Urinary bladder (tissue), 4 donors: ENCODE measurements around the gene PDE3B. TPM values are rescaled to one million over a fixed set of nuclear protein-coding genes. Genes with fewer than 3 reads are reported as not detected.
"Not testable (repeated sequence)": the region's sequence is repeated elsewhere in the genome, so short reads cannot be mapped to it uniquely, and the experiment has no call there.

ENCODE experiments used
- DNase-seq: peaks from one replicate; pipeline ENCODE4 v3.0.0-alpha.2; 2015; ENCODE audit errors: extremely low spot score
- H3K27ac ChIP-seq: one replicate; pipeline ENCODE4 v1.5.1; 2013; ENCODE audit warnings: low read depth, mild to moderate bottlenecking, moderate library complexity
- H3K36me3 ChIP-seq: one replicate; pipeline ENCODE4 v1.6.1; 2013; ENCODE audit warnings: mild to moderate bottlenecking, moderate library complexity; ENCODE audit not compliant: insufficient read depth
- H3K4me1 ChIP-seq: one replicate; pipeline ENCODE4 v1.6.1; 2013; ENCODE audit warnings: mild to moderate bottlenecking, moderate library complexity; ENCODE audit not compliant: insufficient read depth
- H3K4me3 ChIP-seq: one replicate; pipeline ENCODE4 v1.5.1; 2013; ENCODE audit warnings: low read depth, low read length
- WGBS: extraction: QIAGEN DNeasy Blood & Tissue Kit; methylation state at CpG from one replicate; pipeline ENCODE4 v1.1.7; 2013; 5-methylcytosine and 5-hydroxymethylcytosine counted together
- polyA plus RNA-seq: library from polyadenylated mRNA; stranded (reverse); fragments of 200-250 nt; gene quantifications from one replicate; pipeline ENCODE4 v1.2.3, GENCODE V29; 2013
- total RNA-seq: library from RNA; depleted of rRNA; stranded (reverse); fragments of >200 nt; gene quantifications from one replicate; pipeline ENCODE4 v1.2.3, GENCODE V29; 2014
- donor health status: healthy with polysubstance abuse.
- donor health status: healthy.

Gene PDE3B
- total and polyA plus RNA-seq, 2 donors: 17.7 to 40.6 TPM

- Histone ChIP-seq H3K36me3 (no peaks in the 10 kb centered on the region), H3K4me1 (no peaks in the 10 kb centered on the region), H3K27ac (no peak overlapping the region), H3K4me3 (no peak overlapping the region)
- DNase-seq: no peak
These were observed 146.4 kb downstream of the PDE3B start for GRCh38 chr11:14789879-14790484.

GRCh38 chr11:14793546-14793945 is 149.9 kb downstream of the PDE3B start:
- no peaks in the 10 kb centered on the region for H3K36me3 ChIP-seq
- no peak for DNase-seq

GRCh38 chr11:14796028-14796427 is 152.4 kb downstream of the PDE3B start:
- not testable (repeated sequence) for H3K4me1 ChIP-seq, H3K27ac ChIP-seq, H3K4me3 ChIP-seq, DNase-seq, H3K36me3 ChIP-seq
- 90% methylated on average over 4 of the region's 4 CpGs for WGBS

More at GRCh38 chr11:14793546-14793945, 149.9 kb downstream of the PDE3B start:
- no peak overlapping the region for H3K4me3 ChIP-seq
- no peaks in the 10 kb centered on the region for H3K4me1 ChIP-seq
- H3K27ac ChIP-seq: no peak overlapping the region
- 86% methylated on average over 2 of the region's 2 CpGs for WGBS

- DNase-seq: no peak
- Histone ChIP-seq H3K36me3 (no peaks in the 10 kb centered on the region), H3K27ac (no peak overlapping the region), H3K4me1 (no peaks in the 10 kb centered on the region), H3K4me3 (no peak overlapping the region)
- 95% methylated on average over 2 of the region's 2 CpGs for WGBS
These were observed 160.2 kb downstream of the PDE3B start for GRCh38 chr11:14803846-14804245.

DNA sequence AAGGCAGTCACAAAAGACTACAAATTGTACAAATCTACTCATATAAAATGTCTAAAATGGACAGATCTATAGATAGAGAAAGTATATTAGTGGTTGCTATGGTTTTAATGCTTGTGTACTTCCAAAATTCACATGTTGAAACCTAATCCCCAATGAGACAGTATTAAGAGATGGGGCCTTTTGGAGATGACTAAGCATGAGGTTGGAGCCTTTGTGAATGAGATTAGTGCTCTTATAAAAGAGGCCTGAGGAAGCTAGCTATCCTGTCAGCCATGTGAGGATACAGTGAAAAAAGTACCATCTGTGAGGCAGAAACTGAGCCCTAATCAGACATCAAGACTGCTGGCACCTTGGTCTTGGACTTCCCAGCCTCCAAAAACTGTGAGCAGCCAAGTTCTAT is 165.9 kb downstream of the PDE3B start:
- Histone ChIP-seq H3K4me1 (no peaks in the 10 kb centered on the region), H3K4me3 (no peak overlapping the region), H3K27ac (no peak overlapping the region), H3K36me3 (no peaks in the 10 kb centered on the region)
- DNase-seq: no peak

DNA sequence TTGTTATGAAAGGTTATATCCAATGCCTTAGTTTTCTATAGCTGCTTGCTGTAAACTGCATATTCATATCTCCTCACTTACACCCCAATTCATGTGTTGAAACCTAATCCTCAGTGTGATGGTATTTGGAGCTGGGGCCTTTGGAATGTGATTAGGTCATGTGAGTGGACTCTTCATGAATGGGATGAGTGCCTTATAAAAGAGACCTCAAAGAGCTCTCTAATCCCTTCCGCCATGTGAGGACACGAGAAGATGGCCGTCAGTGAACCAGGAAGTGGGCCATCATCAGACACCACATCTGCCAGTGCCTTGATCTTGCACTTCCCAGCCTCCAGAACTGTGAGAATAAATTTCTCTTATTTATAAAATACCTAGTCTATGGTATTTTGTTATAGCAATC is 169.2 kb downstream of the PDE3B start:
- no peaks in the 10 kb centered on the region for H3K4me1 ChIP-seq
- H3K36me3 ChIP-seq: no peaks in the 10 kb centered on the region
- H3K4me3 ChIP-seq: no peak overlapping the region
- H3K27ac ChIP-seq: no peak overlapping the region
- DNase-seq: no peak
- WGBS: 90% methylated on average over 3 of the region's 3 CpGs

- no peak overlapping the region for H3K4me3 ChIP-seq
- no peaks in the 10 kb centered on the region for H3K4me1 ChIP-seq
- DNase-seq: no peak
- H3K36me3 ChIP-seq: no peaks in the 10 kb centered on the region
- no peak overlapping the region for H3K27ac ChIP-seq
These were observed 169.9 kb downstream of the PDE3B start for GRCh38 chr11:14813516-14813915.

DNA sequence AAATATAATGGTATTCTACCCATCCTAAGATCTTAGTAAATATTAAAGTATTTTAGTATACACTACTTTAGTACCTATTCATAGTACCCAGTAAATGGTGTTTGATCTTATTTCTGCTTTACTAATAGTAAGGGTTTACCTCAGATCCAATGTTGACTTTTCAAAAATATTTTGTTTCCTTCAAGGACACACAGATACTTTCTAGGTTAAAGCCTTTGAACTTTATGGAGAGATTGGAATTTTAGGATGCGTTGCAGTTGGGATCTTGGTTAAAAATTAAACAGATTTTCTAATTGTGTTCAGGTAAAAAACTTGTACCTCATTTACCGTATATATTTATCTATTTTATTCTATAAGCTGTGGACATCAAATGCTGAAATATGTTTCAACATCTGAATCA is 175.2 kb downstream of the PDE3B start:
- no peaks in the 10 kb centered on the region for H3K4me1 ChIP-seq
- no peak overlapping the region for H3K27ac ChIP-seq
- 92% methylated on average over 2 of the region's 2 CpGs for WGBS
- no peak for DNase-seq
- H3K36me3 ChIP-seq: no peaks in the 10 kb centered on the region
- no peak overlapping the region for H3K4me3 ChIP-seq

DNA sequence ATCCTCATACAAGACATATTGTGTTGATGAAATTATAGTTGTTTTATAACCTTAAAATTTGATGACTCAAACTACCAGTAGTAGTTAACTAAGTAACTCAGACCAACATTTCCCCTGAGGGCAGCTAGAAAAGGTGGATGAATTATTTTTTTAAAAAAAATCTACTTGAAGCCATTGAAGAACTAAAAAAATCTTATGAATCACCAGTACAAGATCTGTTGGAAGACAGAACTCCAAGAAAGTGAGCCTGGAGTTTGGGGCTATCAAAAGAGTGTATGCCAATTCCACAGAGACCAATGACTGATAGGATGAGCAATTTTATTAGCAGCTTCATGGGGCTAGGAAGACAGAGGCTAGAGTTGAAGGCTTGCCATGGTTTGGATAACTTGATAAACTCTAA is 176.0 kb downstream of the PDE3B start:
- no peak for DNase-seq
- Histone ChIP-seq H3K4me3 (no peak overlapping the region), H3K27ac (no peak overlapping the region), H3K4me1 (no peaks in the 10 kb centered on the region), H3K36me3 (no peaks in the 10 kb centered on the region)

DNA sequence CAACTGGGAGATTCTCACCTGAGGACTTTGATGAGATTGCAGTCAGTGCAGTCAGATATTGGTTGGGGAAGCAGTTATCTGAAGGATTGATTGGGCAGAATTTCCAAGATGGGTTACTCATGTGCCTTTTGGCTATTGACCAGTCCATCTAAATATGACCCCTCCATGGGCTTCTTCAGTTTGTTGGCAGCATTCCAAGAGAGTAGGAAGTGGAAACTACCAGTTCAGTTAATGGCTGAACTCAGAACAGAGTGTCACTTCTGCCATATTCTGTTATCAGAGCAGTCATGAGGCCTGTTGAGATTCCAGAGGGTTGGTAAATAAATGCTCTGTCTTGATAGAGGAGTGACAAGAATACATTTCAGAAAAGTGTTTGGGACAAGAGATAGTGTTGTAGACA is 177.4 kb downstream of the PDE3B start:
- DNase-seq: no peak
- H3K27ac ChIP-seq: no peak overlapping the region
- H3K4me1 ChIP-seq: no peaks in the 10 kb centered on the region
- H3K36me3 ChIP-seq: no peaks in the 10 kb centered on the region
- H3K4me3 ChIP-seq: no peak overlapping the region

DNA sequence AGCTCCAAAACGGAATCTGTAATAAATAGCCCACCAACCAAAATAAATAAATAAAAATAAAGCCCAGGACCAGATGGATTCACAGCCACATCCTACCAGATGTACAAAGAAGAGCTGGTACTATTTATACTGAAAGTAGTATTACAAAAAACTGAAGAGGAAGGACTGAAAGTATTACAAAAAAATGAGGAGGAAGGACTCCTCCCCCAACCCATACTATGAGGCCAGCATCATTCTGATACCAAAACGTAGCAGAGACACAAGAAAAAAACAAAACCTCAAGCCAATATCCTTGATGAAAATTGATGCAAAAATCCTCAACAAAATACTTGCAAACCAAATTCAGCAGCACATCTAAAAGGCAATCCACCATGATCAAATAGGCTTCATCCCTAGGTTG is 183.0 kb downstream of the PDE3B start:
- Histone ChIP-seq H3K36me3 (no peaks in the 10 kb centered on the region), H3K4me3 (no peak overlapping the region), H3K27ac (no peak overlapping the region), H3K4me1 (no peaks in the 10 kb centered on the region)
- 90% methylated on average over 2 of the region's 2 CpGs for WGBS
- no peak for DNase-seq

- Histone ChIP-seq H3K4me1 (no peaks in the 10 kb centered on the region), H3K4me3 (no peak overlapping the region), H3K27ac (no peak overlapping the region), H3K36me3 (no peaks in the 10 kb centered on the region)
- no peak for DNase-seq
These were observed 192.2 kb downstream of the PDE3B start for GRCh38 chr11:14835496-14836492.

DNA sequence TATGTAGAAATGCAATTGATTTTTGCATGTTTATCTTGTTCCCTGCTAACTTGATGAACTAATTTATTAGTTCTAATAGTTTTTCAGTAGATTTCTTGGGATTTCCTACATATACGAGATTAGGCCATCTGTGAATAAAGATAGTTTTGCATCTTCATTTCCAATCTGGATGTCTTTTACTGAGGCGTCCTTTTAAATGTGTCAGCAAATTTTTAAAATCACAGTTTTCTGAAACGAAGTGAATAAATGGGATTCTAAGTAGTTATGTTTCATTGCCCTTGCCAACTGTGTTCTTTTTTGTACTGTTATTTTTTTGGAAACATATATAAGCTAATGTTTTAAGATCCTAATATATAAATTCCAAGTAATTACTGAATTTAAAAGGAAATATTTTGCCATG is 198.4 kb downstream of the PDE3B start:
- 94% methylated on average over 3 of the region's 3 CpGs for WGBS
- no peak for DNase-seq
- no peaks in the 10 kb centered on the region for H3K4me1 ChIP-seq
- H3K4me3 ChIP-seq: no peak overlapping the region
- no peaks in the 10 kb centered on the region for H3K36me3 ChIP-seq
- no peak overlapping the region for H3K27ac ChIP-seq

GRCh38 chr11:14852571-14853177 is 209.1 kb downstream of the PDE3B start:
- Histone ChIP-seq H3K36me3 (no peaks in the 10 kb centered on the region), H3K27ac (no peak overlapping the region), H3K4me1 (no peaks in the 10 kb centered on the region), H3K4me3 (no peak overlapping the region)
- no peak for DNase-seq
- WGBS: 95% methylated on average over 4 of the region's 4 CpGs
